ENCODE data around the gene MEF2C. TPM values are rescaled to one million over a fixed set of nuclear protein-coding genes. Genes with fewer than 3 reads are reported as not detected.

Gene MEF2C
- total and polyA plus RNA-seq, 8 donors: 3.0 to 48.1 (median 14.6) TPM

GRCh38 chr5:88880201-88880600 lies 2.8 kb downstream of the MEF2C start:
- Histone ChIP-seq H3K4me1 (peaks cover 0 to 39% (median 22%) of the 10 kb centered on the region in 4 donors), H3K9me3 (no peaks in the 10 kb centered on the region), H3K4me3 (peak overlapping the region; percentile 23 to 58 (median 54)), H3K36me3 (no peaks in the 10 kb centered on the region), H3K27ac (peak overlapping the region in 3 of 5 donors; percentile 85 to 91 (median 87)), H3K27me3 (peaks cover 0 to 16% (median 7%) of the 10 kb centered on the region in 3 donors)
- TF ChIP-seq POLR2A (IDR thresholded peaks at IDR 0.05) (no peak), POLR2AphosphoS5 (IDR thresholded peaks at IDR 0.05) (no peak), EP300 (IDR thresholded peaks at IDR 0.05) (no peak)
- TF ChIP-seq, protein P1, sequence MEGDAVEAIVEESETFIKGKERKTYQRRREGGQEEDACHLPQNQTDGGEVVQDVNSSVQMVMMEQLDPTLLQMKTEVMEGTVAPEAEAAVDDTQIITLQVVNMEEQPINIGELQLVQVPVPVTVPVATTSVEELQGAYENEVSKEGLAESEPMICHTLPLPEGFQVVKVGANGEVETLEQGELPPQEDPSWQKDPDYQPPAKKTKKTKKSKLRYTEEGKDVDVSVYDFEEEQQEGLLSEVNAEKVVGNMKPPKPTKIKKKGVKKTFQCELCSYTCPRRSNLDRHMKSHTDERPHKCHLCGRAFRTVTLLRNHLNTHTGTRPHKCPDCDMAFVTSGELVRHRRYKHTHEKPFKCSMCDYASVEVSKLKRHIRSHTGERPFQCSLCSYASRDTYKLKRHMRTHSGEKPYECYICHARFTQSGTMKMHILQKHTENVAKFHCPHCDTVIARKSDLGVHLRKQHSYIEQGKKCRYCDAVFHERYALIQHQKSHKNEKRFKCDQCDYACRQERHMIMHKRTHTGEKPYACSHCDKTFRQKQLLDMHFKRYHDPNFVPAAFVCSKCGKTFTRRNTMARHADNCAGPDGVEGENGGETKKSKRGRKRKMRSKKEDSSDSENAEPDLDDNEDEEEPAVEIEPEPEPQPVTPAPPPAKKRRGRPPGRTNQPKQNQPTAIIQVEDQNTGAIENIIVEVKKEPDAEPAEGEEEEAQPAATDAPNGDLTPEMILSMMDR (IDR thresholded peaks at IDR 0.05): no peak
- intact Hi-C loops (cut with DNase I; ENCODE audit: low total_unique reads): no loop called here
- WGBS, 5 donors: 51 to 73% (median 70%) methylated on average over 1 of the region's 1 CpG
- no peak for DNase-seq

DNA sequence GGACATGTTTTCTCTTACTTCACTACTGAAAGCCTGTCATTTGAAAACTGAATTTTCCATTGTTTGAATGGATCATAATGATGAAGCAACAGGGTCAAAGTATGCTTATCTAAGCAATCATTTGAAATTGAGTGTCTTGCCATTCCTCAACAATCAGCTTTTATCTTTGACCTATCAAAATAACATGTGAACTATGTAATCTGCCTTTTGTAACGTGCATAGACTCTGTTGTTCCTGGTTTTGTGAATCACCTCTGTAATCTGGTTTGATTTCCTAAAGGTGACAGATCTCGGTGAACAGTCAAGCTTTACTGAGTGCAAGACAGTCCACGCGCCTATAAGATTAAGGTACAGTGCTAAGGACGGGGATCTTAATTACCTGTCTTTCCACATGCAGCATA lies 3.3 kb downstream of the MEF2C start:
- no peaks in the 10 kb centered on the region for H3K9me3 ChIP-seq
- peaks cover 0 to 36% (median 22%) of the 10 kb centered on the region in 4 donors for H3K4me1 ChIP-seq
- peaks cover 0 to 16% (median 7%) of the 10 kb centered on the region in 3 donors for H3K27me3 ChIP-seq
- H3K4me3 ChIP-seq: peak overlapping the region; percentile 23 to 58 (median 54)
- no peaks in the 10 kb centered on the region for H3K36me3 ChIP-seq
- intact Hi-C loops (cut with DNase I; ENCODE audit: low total_unique reads): no loop called here
- TF ChIP-seq, protein P1 (IDR thresholded peaks at IDR 0.05): no peak
- TF ChIP-seq EP300 (IDR thresholded peaks at IDR 0.05): no peak
- TF ChIP-seq POLR2A (IDR thresholded peaks at IDR 0.05): no peak
- no peak for TF ChIP-seq POLR2AphosphoS5 (IDR thresholded peaks at IDR 0.05)
- DNase-seq: no peak
- 39 to 46% (median 40%) methylated on average over 5 of the region's 5 CpGs for WGBS, 5 donors
- peak overlapping the region in 2 of 5 donors; percentile 85 to 91 for H3K27ac ChIP-seq

- TF ChIP-seq POLR2AphosphoS5 (IDR thresholded peaks at IDR 0.05) (no peak), EP300 (IDR thresholded peaks at IDR 0.05) (no peak)
- TF ChIP-seq, protein P1 (IDR thresholded peaks at IDR 0.05): no peak
- intact Hi-C loops (cut with DNase I; ENCODE audit: low total_unique reads): no loop called here
- 77 to 94% (median 86%) methylated on average over 1 of the region's 1 CpG for WGBS, 5 donors
Observed at GRCh38 chr5:88878976-88879375, 4.0 kb downstream of the MEF2C start.

DNA sequence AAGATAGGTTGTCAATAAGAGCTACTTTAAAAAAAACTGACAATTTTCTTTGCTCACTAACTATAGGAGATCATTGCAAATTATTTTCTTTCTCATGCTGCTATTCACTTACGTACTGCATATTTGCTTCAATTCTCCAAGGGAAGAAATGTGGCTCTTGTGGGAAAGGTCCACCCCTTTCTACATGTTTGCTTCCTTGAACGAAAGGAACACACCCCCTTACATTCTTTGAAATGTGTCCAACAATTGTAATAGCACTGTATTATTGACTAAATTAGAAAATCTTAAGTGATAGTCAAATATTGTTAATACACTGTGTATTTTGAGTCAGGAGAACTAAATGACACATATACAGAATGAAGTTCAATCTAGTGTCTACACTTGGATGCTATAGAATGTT lies 5.2 kb downstream of the MEF2C start:
- Histone ChIP-seq H3K27ac (peak overlapping the region in 1 of 5 donors; percentile 16), H3K4me1 (peaks cover 0 to 25% (median 12%) of the 10 kb centered on the region in 4 donors), H3K27me3 (peaks cover 0 to 6% (median 0%) of the 10 kb centered on the region in 3 donors), H3K4me3 (no peak overlapping the region), H3K36me3 (no peaks in the 10 kb centered on the region), H3K9me3 (no peaks in the 10 kb centered on the region)
- peak in 1 of 2 donors; percentile 41 for DNase-seq
- intact Hi-C loops (cut with DNase I; ENCODE audit: low total_unique reads): no loop called here
- TF ChIP-seq POLR2AphosphoS5 (IDR thresholded peaks at IDR 0.05) (no peak), EP300 (IDR thresholded peaks at IDR 0.05) (no peak), POLR2A (IDR thresholded peaks at IDR 0.05) (no peak)
- TF ChIP-seq, protein P1 (IDR thresholded peaks at IDR 0.05): no peak
- 22 to 32% (median 25%) methylated on average over 2 of the region's 2 CpGs for WGBS, 5 donors

More at GRCh38 chr5:88878976-88879375, 4.0 kb downstream of the MEF2C start:
- Histone ChIP-seq H3K4me1 (peaks cover 0 to 28% (median 15%) of the 10 kb centered on the region in 4 donors), H3K27me3 (peaks cover 0 to 9% (median 4%) of the 10 kb centered on the region in 3 donors), H3K9me3 (no peaks in the 10 kb centered on the region), H3K27ac (peak overlapping the region in 1 of 5 donors; percentile 15), H3K4me3 (peak overlapping the region in 1 of 4 donors; percentile 53), H3K36me3 (no peaks in the 10 kb centered on the region)
- DNase-seq: no peak

All from stomach (tissue), 9 donors.